GM12875 (cell line): ENCODE data around the gene INHA.

ENCODE experiments used
- H3K4me3 ChIP-seq: one replicate; pipeline ENCODE4 v1.5.1; 2011; ENCODE audit warnings: low read depth, low read length, control low read depth
- TF ChIP-seq, protein P1 (sequence below): IDR thresholded peaks from 2 replicates; pipeline ENCODE4 v1.5.1; 2011; ENCODE audit warnings: low read depth, mild to moderate bottlenecking, control low read depth, inconsistent platforms, low read length, moderate library complexity, borderline replicate concordance; ENCODE audit not compliant: insufficient read depth

The INHA gene

DNA sequence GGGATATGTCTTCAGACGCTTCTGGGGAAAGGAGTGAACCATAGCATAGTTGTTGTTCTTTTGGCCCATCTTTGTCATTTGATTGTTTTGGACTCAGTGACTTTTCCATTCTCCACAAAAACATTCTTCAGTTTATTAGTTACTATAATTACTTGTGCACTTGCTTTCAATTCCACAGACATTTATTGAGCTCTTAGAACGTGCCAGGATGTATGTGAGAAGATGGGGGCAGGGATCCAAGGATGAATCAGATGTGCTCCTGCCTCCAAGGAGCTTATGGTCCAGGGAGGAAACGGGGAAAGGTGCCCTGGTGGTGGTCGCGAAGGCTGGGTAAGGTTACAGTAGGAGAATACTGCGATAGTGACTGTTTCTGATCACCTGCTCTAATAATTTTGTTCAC lies 48.4 kb downstream of the INHA start:
- no peak overlapping the region for H3K4me3 ChIP-seq
- TF ChIP-seq, protein P1, sequence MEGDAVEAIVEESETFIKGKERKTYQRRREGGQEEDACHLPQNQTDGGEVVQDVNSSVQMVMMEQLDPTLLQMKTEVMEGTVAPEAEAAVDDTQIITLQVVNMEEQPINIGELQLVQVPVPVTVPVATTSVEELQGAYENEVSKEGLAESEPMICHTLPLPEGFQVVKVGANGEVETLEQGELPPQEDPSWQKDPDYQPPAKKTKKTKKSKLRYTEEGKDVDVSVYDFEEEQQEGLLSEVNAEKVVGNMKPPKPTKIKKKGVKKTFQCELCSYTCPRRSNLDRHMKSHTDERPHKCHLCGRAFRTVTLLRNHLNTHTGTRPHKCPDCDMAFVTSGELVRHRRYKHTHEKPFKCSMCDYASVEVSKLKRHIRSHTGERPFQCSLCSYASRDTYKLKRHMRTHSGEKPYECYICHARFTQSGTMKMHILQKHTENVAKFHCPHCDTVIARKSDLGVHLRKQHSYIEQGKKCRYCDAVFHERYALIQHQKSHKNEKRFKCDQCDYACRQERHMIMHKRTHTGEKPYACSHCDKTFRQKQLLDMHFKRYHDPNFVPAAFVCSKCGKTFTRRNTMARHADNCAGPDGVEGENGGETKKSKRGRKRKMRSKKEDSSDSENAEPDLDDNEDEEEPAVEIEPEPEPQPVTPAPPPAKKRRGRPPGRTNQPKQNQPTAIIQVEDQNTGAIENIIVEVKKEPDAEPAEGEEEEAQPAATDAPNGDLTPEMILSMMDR = no peak

DNA sequence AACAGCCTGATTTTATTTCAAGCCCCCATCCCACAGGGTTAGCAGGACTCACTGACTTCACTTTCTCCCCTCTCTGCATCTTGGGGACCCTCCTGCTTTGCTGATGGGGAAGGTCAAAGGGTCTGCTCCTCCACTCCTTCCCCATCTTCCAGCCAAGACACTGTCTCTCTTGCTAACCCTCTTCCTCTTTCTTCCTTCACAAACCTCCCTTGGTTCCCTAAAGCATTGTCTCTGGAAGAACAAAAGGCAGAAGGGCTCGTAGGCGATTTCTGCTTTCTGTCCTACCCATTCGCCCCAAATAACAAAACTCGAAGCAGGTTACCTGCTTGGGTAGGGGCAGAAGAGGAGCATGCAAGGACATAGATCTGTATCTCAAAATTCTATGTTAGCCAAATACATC lies 49.8 kb downstream of the INHA start:
- H3K4me3 ChIP-seq = no peak overlapping the region
- TF ChIP-seq, protein P1 = no peak

DNA sequence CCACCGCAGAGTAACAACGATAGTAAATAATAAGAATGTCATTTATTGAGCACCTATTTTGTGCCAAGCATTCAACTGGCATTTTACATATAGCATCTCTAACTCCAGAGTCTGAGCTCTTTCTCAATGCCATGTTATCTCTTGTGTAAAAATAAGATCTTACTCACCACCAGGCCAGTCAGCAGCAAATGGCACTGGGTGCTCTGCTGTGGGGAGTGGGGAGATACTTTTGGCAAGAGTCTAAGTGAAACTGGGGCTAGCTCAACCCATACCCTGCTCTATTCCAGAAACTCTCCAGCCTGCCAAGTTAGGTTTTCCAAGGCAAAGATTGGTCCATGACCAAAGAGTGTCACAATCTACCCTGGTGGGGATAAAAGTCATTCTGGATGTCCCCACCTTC lies 50.4 kb downstream of the INHA start:
- no peak overlapping the region for H3K4me3 ChIP-seq
- TF ChIP-seq, protein P1 = no peak

DNA sequence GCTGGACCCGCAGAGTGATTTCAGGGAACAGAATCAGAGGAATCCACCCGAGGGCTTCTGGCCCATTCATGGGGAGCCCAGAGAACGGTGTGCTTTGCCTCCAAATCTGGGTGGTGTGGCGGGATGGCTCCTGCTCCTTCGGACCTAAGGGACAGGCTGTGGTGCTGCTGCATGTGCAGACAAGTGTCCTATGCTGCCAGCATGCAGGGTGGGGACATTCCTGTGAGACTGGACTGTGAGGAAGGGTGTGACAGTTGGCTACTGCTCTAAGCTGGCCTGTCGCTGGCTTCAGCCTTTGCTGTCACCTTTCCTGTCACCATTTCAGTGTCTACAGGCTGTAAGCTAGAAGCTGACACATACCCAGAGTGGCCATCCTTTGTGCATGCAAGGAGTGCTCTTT lies 52.5 kb downstream of the INHA start:
- TF ChIP-seq, protein P1 = no peak
- H3K4me3 ChIP-seq = no peak overlapping the region

DNA sequence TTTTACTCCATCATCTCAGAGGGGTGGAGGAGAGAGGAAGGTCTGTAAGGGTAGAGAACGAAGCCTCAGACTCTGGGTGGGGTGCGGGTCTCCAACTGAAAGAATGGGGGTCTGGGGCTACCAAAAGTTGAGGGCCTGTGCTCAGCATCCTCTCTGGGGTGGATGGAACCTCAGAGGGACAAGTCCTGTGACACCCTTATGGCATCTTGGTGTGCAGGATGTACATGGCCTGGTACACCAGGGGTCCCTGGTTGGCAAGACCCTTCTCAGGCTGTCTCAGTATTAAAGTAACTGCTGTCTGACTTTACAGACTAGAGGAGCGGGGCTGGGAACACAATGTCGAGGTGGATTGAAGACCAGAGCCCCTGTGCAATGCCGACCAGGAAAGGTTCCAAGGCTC lies 53.1 kb downstream of the INHA start:
- no peak overlapping the region for H3K4me3 ChIP-seq
- TF ChIP-seq, protein P1 = no peak
